ENCODE measurements around the gene ANO10. TPM values are rescaled to one million over a fixed set of nuclear protein-coding genes. Genes with fewer than 3 reads are reported as not detected.

Gene ANO10
- total RNA-seq, 1 donor from 2014 or later = 45.4 TPM

GRCh38 chr3:43533009-43533408 lies 88.8 kb downstream of the ANO10 start:
- Histone ChIP-seq H3K27ac (ENCODE audit: low read depth, low read length) (no peak overlapping the region), H2AFZ (ENCODE audit: low read depth, low read length) (no peak overlapping the region), H4K20me1 (ENCODE audit: insufficient read depth, low read length) (peaks cover 4% of the 10 kb centered on the region), H3K27me3 (ENCODE audit: insufficient read depth, low read length) (no peaks in the 10 kb centered on the region), H3K36me3 (ENCODE audit: insufficient read depth, low read length) (no peaks in the 10 kb centered on the region), H3K9ac (ENCODE audit: low read length) (no peak overlapping the region), H3K4me2 (ENCODE audit: low read length) (no peak overlapping the region), H3K79me2 (ENCODE audit: insufficient read depth, low read length) (no peaks in the 10 kb centered on the region), H3K9me3 (ENCODE audit: insufficient read depth, low read depth, low read length) (no peaks in the 10 kb centered on the region), H3K4me1 (ENCODE audit: insufficient read depth, low read length) (no peaks in the 10 kb centered on the region), H3K4me3 (ENCODE audit: insufficient read depth, low read depth, low read length) (no peak overlapping the region)
- FAIRE-seq (peak; percentile 29), DNase-seq (ENCODE audit: low read depth) (no peak)
- Mint-ChIP-seq H3K36me3 (ENCODE audit: low read depth, unreplicated experiment) (peaks cover 6% of the 10 kb centered on the region), H3K4me3 (ENCODE audit: unreplicated experiment) (no peak overlapping the region), H3K9me3 (ENCODE audit: unreplicated experiment) (peaks cover 3% of the 10 kb centered on the region), H3K27me3 (ENCODE audit: low read depth, unreplicated experiment) (no peaks in the 10 kb centered on the region), H3K27ac (ENCODE audit: unreplicated experiment) (no peak overlapping the region), H3K4me1 (ENCODE audit: low read depth, unreplicated experiment) (peaks cover 4% of the 10 kb centered on the region)
- TF ChIP-seq, protein P1, sequence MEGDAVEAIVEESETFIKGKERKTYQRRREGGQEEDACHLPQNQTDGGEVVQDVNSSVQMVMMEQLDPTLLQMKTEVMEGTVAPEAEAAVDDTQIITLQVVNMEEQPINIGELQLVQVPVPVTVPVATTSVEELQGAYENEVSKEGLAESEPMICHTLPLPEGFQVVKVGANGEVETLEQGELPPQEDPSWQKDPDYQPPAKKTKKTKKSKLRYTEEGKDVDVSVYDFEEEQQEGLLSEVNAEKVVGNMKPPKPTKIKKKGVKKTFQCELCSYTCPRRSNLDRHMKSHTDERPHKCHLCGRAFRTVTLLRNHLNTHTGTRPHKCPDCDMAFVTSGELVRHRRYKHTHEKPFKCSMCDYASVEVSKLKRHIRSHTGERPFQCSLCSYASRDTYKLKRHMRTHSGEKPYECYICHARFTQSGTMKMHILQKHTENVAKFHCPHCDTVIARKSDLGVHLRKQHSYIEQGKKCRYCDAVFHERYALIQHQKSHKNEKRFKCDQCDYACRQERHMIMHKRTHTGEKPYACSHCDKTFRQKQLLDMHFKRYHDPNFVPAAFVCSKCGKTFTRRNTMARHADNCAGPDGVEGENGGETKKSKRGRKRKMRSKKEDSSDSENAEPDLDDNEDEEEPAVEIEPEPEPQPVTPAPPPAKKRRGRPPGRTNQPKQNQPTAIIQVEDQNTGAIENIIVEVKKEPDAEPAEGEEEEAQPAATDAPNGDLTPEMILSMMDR (IDR thresholded peaks at IDR 0.05; ENCODE audit: insufficient read depth, low read depth, low read length) = no peak
- no peak for TF ChIP-seq EZH2 (IDR thresholded peaks at IDR 0.05; ENCODE audit: insufficient read depth, low read length)

- no peak overlapping the region for H3K4me3 Mint-ChIP-seq (ENCODE audit: unreplicated experiment)
- no peak for FAIRE-seq
- no peak overlapping the region for H3K4me2 ChIP-seq (ENCODE audit: low read length)
- no peaks in the 10 kb centered on the region for H3K36me3 ChIP-seq (ENCODE audit: insufficient read depth, low read length)
- TF ChIP-seq, protein P1 (IDR thresholded peaks at IDR 0.05; ENCODE audit: insufficient read depth, low read depth, low read length) = no peak
- no peak for TF ChIP-seq EZH2 (IDR thresholded peaks at IDR 0.05; ENCODE audit: insufficient read depth, low read length)
- H3K27ac Mint-ChIP-seq (ENCODE audit: unreplicated experiment) = no peak overlapping the region
- H3K36me3 Mint-ChIP-seq (ENCODE audit: low read depth, unreplicated experiment) = peaks cover 6% of the 10 kb centered on the region
- H3K27ac ChIP-seq (ENCODE audit: low read depth, low read length) = no peak overlapping the region
- no peaks in the 10 kb centered on the region for H4K20me1 ChIP-seq (ENCODE audit: insufficient read depth, low read length)
- H3K4me1 Mint-ChIP-seq (ENCODE audit: low read depth, unreplicated experiment) = peaks cover 4% of the 10 kb centered on the region
- H3K4me3 ChIP-seq (ENCODE audit: insufficient read depth, low read depth, low read length) = no peak overlapping the region
- H3K9me3 ChIP-seq (ENCODE audit: insufficient read depth, low read depth, low read length) = no peaks in the 10 kb centered on the region
- no peaks in the 10 kb centered on the region for H3K4me1 ChIP-seq (ENCODE audit: insufficient read depth, low read length)
- H3K27me3 Mint-ChIP-seq (ENCODE audit: low read depth, unreplicated experiment) = no peaks in the 10 kb centered on the region
- DNase-seq (ENCODE audit: low read depth) = peak; percentile 63
- H3K9me3 Mint-ChIP-seq (ENCODE audit: unreplicated experiment) = peaks cover 3% of the 10 kb centered on the region
- no peak overlapping the region for H2AFZ ChIP-seq (ENCODE audit: low read depth, low read length)
- no peaks in the 10 kb centered on the region for H3K79me2 ChIP-seq (ENCODE audit: insufficient read depth, low read length)
- H3K9ac ChIP-seq (ENCODE audit: low read length) = no peak overlapping the region
- no peaks in the 10 kb centered on the region for H3K27me3 ChIP-seq (ENCODE audit: insufficient read depth, low read length)
Measured at GRCh38 chr3:43531835-43532234, 90.0 kb downstream of the ANO10 start.

GRCh38 chr3:43528498-43529099 lies 93.2 kb downstream of the ANO10 start:
- no peak for FAIRE-seq
- no peaks in the 10 kb centered on the region for H3K36me3 ChIP-seq (ENCODE audit: insufficient read depth, low read length)
- no peak overlapping the region for H3K27ac ChIP-seq (ENCODE audit: low read depth, low read length)
- Mint-ChIP-seq H3K27ac (ENCODE audit: unreplicated experiment) (no peak overlapping the region), H3K27me3 (ENCODE audit: low read depth, unreplicated experiment) (no peaks in the 10 kb centered on the region), H3K4me3 (ENCODE audit: unreplicated experiment) (no peak overlapping the region), H3K9me3 (ENCODE audit: unreplicated experiment) (peaks cover 3% of the 10 kb centered on the region), H3K4me1 (ENCODE audit: low read depth, unreplicated experiment) (peaks cover 4% of the 10 kb centered on the region), H3K36me3 (ENCODE audit: low read depth, unreplicated experiment) (peaks cover 6% of the 10 kb centered on the region)
- H3K9me3 ChIP-seq (ENCODE audit: insufficient read depth, low read depth, low read length) = no peaks in the 10 kb centered on the region
- H3K9ac ChIP-seq (ENCODE audit: low read length) = no peak overlapping the region
- H2AFZ ChIP-seq (ENCODE audit: low read depth, low read length) = no peak overlapping the region
- H3K79me2 ChIP-seq (ENCODE audit: insufficient read depth, low read length) = no peaks in the 10 kb centered on the region
- TF ChIP-seq EZH2 (IDR thresholded peaks at IDR 0.05; ENCODE audit: insufficient read depth, low read length) = no peak
- TF ChIP-seq, protein P1 (IDR thresholded peaks at IDR 0.05; ENCODE audit: insufficient read depth, low read depth, low read length) = no peak
- H3K4me1 ChIP-seq (ENCODE audit: insufficient read depth, low read length) = peaks cover 2% of the 10 kb centered on the region
- no peaks in the 10 kb centered on the region for H3K27me3 ChIP-seq (ENCODE audit: insufficient read depth, low read length)
- H4K20me1 ChIP-seq (ENCODE audit: insufficient read depth, low read length) = no peaks in the 10 kb centered on the region
- DNase-seq (ENCODE audit: low read depth) = no peak
- H3K4me2 ChIP-seq (ENCODE audit: low read length) = no peak overlapping the region
- no peak overlapping the region for H3K4me3 ChIP-seq (ENCODE audit: insufficient read depth, low read depth, low read length)
